HG03432 (cell line): ENCODE measurements around the gene CDK5RAP2.

Experiments
- ATAC-seq: cut with Tn5 transposase; IDR thresholded peaks from one replicate; pipeline ENCODE4 v1.9.1; 2021; ENCODE audit warnings: mild to moderate bottlenecking, moderate library complexity; ENCODE audit not compliant: unreplicated experiment

Gene CDK5RAP2

GRCh38 chr9:120408680-120409258, 171.2 kb downstream of the CDK5RAP2 start:
- no peak for ATAC-seq

- no peak for ATAC-seq
These were observed 174.1 kb downstream of the CDK5RAP2 start for GRCh38 chr9:120405860-120406259.

- ATAC-seq, result no peak
These were observed 174.8 kb downstream of the CDK5RAP2 start for GRCh38 chr9:120405134-120405533.

GRCh38 chr9:120403543-120403856, 176.5 kb downstream of the CDK5RAP2 start:
- ATAC-seq, result no peak

- ATAC-seq, result no peak
These were observed 177.0 kb downstream of the CDK5RAP2 start for GRCh38 chr9:120402741-120403542.

- no peak for ATAC-seq
These were observed 180.0 kb downstream of the CDK5RAP2 start for GRCh38 chr9:120399940-120400339.

GRCh38 chr9:120398286-120398685, 181.7 kb downstream of the CDK5RAP2 start:
- no peak for ATAC-seq

- no peak for ATAC-seq
These were observed 182.5 kb downstream of the CDK5RAP2 start for GRCh38 chr9:120397453-120397852.

- no peak for ATAC-seq
These were observed 183.0 kb downstream of the CDK5RAP2 start for GRCh38 chr9:120396931-120397330.

- no peak for ATAC-seq
These were observed 183.5 kb downstream of the CDK5RAP2 start for GRCh38 chr9:120396418-120396817.

GRCh38 chr9:120395376-120395775, 184.6 kb downstream of the CDK5RAP2 start:
- ATAC-seq, result no peak

- no peak for ATAC-seq
These were observed 185.8 kb downstream of the CDK5RAP2 start for GRCh38 chr9:120394058-120394669.

- ATAC-seq, result no peak
These were observed 186.4 kb downstream of the CDK5RAP2 start for GRCh38 chr9:120393386-120394057.

- no peak for ATAC-seq
These were observed 187.3 kb downstream of the CDK5RAP2 start for GRCh38 chr9:120392711-120393110.

GRCh38 chr9:120392245-120392644, 187.7 kb downstream of the CDK5RAP2 start:
- ATAC-seq, result no peak

GRCh38 chr9:120391691-120392090, 188.3 kb downstream of the CDK5RAP2 start:
- no peak for ATAC-seq

- ATAC-seq, result no peak
These were observed 189.3 kb downstream of the CDK5RAP2 start for GRCh38 chr9:120390637-120391190.

GRCh38 chr9:120389867-120390266, 190.1 kb downstream of the CDK5RAP2 start:
- ATAC-seq, result no peak

GRCh38 chr9:120389300-120389699, 190.7 kb downstream of the CDK5RAP2 start:
- no peak for ATAC-seq

GRCh38 chr9:120388003-120388855, 191.7 kb downstream of the CDK5RAP2 start:
- ATAC-seq, result no peak
